Measurements from ENCODE around the gene SUMO2.
A peak's percentile ranks its signal among the peaks of the same experiment; 100 is the strongest.
"Not testable (repeated sequence)": the region's sequence is repeated elsewhere in the genome, so short reads cannot be mapped to it uniquely, and the experiment has no call there.

SUMO2 gene

DNA sequence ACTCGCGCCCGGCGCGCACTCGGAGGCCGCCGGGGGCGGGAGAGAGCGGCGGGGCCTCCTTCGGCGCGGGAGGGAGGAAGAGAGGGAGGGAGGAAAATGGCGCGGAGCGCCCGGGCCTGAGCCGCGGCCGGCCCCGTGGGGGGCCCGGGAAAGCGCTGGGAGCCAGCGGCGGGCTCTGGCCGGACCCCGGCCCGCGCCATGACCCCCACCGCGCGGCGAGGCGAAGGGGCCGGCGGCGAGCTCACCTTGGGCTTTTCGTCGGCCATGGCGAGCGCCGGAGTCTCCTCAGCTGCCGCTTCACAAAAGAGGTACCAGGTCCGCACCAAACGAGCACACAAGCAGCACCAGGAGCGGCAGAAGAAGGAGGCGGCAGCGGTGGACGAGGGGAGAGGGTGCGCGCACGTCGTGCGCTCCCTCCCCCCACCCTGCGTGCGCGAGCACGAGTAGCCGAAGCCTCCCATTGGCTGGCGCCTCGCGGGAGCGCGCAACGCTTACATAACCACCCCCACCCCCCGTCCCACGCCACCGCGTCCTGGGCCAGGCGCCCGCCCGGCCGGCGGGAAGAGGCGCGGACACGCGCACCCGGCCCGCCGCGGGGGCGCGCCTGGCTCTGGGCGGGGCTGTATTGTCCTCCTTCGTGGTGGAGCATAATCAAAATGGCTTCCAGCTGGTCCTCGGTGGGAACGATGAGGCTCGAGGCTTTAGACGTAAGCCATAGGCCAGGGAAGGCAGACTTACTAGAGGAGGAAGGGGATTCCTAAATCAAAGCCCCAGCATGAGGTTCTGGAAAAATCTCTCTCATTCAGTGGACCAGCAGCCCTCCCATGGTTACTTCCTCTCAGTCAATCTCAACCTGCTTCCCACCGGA, at the start of gene SUMO2:
SUMO2 (minus strand) TSS at position 391 of the 868 bp plus-strand sequence; CDS start at position 266, 125 bp downstream.
- peak; percentile 95 for DNase-seq

DNA sequence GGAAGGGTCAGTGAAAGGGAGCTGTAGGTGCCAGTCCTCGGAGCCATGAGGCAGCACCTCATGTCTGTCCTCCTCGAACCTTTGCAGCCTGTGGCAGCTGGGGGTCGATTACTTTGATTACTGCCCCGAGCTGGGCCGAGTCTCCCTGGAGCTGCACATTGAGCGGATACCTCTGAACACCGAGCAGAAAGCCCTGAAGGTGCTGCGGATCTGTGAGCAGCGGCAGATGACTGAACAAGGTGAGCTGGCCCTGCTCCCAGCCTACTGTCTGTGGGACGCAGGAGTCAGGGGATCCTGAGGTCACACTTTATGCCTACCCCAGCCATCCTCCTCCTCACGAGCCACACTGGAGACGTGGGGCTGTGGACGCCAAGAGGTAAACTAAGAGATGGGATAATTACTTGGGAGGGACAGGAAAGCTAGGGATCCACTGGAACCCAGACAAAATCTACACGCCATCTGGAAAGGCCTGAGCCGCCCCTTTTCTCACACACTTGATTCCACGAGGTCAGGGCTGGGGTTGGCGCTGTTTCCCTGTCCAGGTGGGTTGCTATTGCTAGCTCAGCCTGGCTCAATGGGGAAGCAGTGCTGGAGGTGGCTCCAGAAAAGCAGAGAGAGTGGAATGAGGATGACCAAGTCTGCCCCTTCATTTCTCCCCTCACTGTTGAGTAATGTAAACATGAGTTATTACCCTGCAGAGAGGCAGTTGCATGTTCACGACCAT, 49.1 kb upstream of the SUMO2 start:
- DNase-seq: no peak

DNA sequence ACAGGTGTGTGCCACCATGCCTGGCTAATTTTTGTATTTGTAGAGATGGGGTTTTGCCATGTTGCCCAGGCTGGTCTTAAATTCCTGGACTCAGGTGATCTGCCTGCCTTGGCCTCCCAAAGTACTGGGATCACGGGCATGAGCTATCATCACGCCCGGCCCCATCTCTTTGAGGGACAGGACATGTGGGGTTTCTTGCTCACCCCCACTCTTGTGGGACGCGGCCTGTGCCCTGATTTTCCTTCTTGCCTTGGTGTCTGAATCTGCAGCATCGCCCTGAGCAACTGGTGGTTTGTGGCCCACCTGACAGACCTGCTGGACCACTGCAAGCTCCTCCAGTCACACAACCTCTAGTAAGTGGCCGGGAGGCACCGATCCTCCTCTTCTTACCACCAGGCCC, 48.3 kb upstream of the SUMO2 start:
- DNase-seq: no peak

DNA sequence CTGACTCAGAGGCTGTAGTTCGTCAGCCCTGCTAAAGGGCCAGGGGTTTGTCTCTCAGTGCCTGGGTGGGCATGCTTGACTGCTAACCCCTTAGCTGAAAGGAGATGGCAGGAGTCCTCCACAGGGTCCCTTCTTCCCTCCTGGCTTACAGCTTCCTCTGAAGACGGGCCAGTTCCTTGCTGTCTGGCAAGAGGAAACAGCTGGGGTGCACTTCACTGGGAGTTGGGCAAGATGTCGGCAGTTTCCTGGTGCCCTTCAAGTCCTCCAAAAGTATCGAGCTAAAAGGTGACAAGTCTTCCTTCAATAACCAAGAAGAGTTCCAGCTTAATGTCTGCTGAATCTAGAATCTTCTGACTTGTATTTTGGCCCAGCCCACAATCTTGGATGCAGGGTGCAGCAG, 46.1 kb upstream of the SUMO2 start:
- DNase-seq: no peak

DNA sequence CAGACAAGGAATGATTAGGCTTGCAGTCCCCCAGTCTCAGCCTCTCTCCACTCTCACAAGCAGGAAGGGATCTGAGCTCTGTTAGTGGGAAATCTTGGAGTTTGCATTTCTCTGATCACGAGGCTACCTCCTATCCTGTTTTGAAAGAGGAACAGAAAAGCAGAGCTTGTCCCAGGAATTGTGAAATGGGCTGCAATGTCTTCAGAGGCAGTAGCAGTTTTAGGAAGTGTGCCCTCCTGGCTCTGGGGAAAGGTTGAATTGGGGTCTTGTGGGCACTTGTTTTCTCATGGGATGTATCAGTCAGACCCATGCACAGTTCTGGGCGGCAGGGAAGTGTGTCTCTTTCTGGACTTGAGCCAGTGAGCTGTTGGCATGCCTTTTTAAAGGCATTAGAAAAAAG, 45.5 kb upstream of the SUMO2 start:
- no peak for DNase-seq

DNA sequence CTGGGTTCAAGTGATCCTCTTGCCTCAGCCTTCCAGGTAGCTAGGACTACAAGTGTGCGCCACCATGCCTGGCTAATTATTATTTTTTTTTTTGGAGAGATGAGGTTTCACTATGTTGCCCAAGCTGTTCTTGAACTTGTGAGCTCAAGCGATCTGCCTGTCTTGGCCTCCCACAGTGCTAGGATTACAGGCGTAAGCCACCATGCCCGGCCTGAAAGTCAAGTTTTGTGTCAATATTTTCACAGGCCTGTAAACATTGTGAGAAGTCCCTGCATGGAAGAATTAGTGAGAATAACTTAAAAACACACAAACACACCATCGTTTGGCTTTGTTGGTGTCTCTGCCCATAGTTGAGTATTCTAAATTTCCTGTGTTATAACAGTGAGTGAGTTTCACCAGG, 45.0 kb upstream of the SUMO2 start:
- no peak for DNase-seq

DNA sequence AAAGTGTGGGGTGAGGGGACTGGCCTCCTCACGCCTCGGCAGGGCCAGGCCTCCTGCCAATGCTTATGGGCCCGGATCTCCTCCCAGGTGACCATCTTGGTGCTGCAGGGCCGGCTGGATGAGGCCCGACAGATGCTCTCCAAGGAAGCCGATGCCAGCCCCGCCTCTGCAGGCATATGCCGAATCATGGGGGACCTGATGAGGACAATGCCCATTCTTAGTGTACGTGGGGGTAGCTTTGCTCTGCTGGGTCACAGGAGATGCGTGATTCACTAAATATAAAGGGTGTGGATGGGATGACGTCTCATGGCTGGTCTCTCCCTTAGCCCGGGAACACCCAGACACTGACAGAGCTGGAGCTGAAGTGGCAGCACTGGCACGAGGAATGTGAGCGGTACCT, 42.3 kb upstream of the SUMO2 start:
- DNase-seq: no peak

DNA sequence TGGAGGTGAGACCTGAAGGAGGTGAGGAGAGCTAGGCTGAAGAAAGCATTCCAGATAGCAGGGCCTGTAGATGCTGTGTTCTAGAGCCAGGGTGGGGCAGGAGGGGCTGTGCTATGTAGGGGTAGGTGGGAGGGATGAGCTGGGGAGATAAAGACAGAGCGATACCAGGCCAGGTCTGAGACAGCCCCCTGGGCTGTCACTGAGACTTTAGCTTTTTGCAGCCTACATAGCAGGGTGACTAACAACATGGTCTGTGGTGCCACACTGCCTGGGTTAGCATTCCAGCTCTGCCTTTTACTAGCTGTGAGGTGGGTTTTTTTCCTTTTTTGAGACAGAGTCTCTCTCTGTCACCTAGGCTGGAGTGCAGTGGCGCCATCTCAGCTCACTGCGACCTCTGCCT, 37.1 kb upstream of the SUMO2 start:
- no peak for DNase-seq

DNA sequence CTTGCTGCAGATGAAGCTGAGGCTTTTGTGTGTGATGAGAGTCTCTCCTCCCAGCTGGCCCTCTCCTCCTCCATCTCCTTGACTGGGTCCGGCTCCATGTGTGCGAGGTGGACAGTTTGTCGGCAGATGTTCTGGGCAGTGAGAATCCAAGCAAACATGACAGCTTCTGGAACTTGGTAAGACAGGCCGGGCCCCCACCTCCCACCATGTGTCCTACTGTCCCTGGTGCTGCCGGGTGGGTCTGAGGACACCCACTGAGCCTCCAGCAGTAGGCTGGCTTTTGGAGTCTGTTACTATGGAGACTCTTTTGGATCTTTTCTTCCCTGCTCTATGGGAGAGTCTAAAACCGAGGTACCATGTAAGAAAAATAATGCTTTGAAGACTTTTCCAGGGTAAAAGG, 35.4 kb upstream of the SUMO2 start:
- DNase-seq: no peak

DNA sequence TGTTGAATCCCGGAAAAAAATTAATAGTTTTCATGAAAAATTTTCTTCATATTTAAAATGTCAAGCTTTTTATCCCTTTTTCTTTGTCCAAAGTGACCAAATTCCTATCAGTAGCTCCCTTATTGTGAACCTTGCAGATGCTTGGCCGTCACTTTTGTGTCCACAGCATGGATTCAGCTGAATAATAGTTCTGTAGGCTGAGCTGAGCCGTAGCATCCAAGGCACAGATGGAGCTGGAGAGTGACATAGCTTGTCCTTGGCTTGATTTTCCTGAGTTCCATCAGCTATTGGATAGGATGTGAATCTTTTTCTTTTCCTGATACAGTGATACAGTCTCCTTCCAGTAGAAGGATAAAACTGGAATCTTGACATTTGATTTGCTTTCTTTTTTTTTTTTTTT, 26.3 kb upstream of the SUMO2 start:
- no peak for DNase-seq

DNA sequence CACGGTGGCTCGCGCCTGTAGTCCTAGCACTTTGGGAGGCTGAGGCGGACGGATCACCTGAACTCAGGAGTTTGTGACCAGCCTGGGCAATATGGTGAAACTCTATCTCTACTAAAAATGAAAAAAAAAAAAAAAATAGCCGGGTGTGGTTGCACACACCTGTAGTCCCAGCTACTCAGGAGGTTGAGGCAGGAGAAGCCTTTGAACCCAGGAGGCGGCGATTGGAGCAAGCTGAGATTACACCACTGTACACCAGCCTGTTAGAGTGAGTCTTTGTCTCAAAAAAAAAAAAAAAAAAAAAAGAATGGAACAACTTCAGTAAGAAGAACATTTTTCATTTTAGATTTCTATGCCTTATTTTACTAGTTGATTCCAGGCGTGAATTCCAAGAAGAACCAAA, 25.4 kb upstream of the SUMO2 start:
- DNase-seq: no peak

DNA sequence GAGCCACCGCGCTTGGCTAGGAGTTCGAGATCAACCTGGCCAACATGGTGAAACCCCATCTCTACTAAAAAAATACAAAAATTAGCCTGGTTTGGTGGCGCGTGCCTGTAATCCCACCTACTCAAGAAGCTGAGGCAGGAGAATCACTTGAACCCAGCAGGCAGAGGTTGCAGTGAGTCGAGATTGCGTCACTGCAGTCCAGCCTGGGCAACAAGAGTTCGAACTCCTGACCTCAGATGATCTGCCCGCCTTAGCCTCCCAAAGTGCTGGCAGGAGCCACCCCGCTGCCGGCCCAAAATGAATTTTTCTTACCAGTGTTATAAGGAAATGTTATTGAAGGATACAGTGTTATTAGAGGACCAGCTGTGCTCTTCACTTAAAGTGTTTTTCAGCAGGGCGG, 25.0 kb upstream of the SUMO2 start:
- no peak for DNase-seq

DNA sequence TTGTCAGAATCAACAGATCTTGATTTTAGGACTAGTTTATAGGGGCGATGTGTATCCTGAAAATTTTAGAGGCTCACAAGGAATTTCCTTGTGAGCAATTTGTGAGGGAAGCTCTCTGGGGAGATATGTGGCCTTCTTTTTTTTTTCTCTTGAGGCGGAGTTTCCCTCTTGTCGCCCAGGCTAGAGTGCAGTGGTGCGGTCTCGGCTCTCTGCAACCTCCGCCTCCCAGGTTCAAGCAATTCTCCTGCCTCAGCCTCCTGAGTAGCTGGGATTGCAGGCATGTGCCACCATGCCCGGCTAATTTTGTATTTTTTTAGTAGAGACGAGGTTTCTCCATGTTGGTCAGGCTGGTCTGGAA, 24.3 kb upstream of the SUMO2 start:
- not testable (repeated sequence) for DNase-seq

DNA sequence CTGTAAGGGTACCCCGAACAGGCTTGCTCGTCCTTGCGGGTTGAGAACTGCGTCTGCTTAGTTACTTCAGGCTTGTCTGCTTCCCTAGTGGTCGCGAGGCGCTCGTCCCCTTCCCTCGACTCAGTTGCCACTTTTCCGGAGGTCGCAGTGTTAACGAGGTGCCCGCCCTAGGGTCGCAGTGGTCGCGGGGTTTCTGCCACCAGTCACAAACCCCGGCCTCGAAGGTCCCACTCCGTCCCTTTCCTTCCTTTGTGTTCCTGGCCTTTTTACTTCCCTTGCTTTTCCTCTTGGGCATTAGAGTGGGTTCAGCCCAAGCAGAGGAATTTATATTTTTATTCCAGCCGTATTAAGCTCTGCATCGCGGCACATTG, 23.0 kb upstream of the SUMO2 start:
- DNase-seq: no peak

DNA sequence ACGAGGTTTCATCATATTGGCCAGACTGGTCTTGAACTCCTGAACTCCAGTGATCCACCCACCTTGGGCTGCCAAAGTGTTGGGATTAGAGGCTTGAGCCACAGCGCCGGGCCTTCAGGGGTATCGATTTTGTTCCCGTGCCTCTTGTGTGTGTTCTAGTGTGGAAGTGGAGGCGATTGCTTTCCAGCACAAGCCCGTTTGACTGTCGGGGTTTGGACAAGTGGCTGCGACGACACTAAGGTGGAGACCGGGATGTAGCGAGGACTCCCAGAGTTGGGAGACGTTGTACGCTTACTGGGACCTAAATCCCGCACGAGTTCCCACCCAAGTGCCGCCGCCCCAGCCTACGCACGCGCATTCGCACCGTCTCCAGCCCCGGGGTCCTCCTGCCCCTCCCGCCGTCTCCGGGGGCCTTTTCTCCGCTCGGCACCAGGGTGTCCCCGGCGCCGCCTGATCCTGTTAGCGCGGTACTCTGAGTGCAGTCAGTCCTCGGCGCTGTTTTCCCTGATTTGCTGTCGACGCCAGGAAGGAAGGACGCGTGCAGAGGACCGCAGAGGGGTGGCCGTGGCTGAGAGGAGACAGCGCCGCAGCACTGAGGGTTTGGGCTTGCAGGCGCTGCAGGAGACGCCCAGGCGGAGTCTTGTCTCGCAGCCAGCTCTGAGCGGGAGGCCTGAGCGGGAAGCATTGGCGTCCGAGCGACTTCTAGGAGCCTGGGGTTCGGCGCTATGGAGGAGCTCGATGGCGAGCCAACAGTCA, 22.5 kb upstream of the SUMO2 start, which contains the start of gene NUP85:
NUP85 (plus strand) TSS at position 643 of the 756 bp plus-strand sequence; CDS start at position 726, 83 bp downstream.
- peak; percentile 93 for DNase-seq

DNA sequence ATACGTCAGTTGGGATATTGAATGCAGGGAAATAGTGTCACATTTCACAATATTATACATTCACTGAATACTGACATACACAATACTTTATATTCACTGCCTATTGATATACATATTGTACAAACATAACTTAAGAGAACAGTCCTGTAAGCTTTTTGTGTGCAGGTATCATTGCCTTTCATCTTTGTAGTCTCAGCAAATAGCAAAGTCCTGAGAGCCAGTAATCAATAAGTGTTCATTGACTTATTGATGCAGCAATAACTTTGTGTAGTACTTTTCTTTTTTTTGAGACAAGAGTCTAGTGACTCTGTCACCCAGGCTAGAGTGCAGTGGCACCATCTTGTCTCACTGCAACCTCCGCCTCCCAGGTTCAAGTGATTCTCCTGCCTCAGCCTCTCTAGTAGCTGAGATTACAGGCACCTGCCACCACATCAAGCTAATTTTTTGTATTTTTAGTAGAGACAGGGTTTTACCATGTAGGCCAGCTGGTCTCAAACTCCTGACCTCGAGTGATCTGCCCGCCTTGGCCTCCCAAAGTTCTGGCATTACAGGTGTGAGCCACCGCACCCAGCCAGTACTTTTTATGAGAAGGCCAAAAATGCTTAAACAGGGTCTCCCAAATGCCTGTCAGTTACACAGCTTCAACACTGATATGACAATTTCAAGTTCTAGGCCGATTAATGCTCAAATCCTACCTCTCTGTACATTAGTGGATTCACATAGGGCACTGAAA, 17.3 kb upstream of the SUMO2 start:
- DNase-seq: no peak

DNA sequence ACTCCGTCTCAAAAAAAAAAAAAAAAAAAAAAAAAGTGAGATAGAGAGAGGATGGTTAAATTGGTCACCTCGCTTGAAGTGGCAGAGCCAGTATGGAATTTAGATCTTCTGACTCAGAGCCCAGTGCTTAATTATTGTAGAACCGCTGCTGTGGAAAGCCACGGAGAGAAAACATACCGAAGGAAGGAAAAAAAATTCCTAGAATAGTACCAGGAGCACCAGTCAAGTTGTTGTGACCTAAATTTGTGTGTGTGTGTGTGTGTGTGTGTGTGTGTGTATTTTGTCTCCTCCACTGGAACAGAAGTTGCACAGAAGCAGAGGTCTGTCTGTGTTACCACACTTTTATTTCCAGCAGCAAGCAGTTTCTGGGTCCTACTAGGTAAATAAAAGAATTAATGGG, 12.1 kb upstream of the SUMO2 start:
- DNase-seq: no peak

DNA sequence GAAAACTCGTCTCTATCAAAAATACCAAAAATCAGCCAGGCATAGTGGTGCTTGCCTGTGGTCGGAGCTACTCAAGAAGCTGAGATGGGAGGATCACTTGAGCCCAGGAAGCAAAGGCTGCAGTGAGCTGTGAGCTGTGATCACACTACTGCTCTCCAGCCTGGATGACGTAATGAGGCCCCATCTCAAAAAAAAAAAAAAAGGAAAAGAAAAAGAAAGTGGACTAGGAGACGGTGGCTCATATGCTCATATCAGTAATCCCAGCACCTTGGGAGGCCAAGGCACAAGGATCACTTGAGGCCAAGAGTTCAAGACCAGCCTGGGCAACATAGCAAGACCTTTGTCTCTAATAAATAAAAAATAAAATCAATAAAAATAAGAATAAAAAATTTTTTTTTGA, 8.8 kb upstream of the SUMO2 start:
- no peak for DNase-seq

DNA sequence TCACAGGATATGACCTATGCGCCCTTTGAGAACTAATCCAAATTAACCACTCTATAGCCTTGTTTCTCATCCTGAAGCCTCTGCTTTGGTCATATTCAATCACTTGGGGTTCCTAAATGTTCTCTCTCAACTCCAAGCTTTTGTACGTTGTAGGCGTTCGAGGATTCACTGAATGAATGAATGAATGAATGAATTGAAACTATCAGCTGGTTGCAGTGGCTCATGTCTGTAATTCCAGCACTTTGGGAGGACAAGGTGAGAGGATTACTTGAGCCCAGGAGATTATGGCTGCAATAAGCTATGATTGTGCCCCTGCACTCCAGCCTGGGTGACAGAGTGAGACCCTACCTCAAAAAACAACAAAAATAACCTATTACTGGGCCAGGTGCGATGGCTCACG, 5.9 kb upstream of the SUMO2 start:
- no peak for DNase-seq

DNA sequence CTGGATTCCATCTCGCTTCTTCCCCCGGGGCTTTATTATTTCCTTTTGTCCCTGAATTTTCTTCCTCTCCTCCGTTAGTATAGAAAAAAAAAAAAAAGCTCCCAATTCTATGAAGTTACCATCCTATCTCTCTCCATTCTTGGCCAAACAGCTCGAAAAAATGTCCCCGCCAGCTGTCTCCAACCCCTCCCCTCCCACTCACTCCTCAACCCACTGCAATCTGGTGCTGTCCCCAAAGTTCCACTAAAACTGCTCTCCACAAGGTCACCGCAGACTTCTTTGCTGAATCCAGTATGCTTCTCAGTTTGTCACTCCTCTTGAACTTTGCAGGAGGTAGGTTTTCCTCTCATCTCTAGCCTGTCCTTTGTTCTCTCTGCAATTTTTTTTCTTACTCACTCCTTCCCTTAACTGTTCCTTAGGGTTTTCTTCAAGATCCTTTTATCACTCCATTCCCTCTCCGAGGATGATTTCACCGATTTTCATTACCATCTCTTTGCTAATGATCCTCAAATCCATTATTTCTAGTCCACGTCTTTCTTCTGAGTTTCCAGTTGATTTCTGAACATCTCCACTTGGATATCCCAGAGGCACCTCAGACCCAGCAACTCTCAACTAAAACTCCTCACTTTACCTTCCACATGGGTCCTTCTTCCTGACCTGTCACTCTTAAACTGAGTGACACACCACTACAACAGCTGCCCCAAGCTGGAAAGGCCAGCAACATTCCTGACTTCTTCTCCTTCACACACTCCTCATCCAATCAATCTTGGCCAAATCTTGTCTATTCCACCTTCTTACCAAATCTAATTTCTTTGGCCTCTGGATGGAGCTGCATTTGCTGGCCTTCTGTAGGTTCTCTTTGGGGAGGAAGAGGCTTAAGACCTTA, 1.5 kb upstream of the SUMO2 start:
- no peak for DNase-seq

DNA sequence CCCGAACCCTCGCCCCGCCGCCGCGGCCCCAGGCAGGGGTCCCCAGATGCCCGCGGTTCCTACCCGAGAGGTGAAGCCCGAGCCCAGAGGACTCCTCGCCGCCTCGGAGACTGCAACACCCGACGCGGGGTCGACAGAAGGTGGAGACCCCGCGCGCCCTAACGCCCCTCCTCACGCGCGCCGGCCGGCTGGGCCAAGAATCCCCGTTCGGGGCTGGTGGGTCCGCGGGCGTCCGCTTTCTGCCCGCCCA, 515 bp downstream of the SUMO2 start:
- DNase-seq: no peak

DNA sequence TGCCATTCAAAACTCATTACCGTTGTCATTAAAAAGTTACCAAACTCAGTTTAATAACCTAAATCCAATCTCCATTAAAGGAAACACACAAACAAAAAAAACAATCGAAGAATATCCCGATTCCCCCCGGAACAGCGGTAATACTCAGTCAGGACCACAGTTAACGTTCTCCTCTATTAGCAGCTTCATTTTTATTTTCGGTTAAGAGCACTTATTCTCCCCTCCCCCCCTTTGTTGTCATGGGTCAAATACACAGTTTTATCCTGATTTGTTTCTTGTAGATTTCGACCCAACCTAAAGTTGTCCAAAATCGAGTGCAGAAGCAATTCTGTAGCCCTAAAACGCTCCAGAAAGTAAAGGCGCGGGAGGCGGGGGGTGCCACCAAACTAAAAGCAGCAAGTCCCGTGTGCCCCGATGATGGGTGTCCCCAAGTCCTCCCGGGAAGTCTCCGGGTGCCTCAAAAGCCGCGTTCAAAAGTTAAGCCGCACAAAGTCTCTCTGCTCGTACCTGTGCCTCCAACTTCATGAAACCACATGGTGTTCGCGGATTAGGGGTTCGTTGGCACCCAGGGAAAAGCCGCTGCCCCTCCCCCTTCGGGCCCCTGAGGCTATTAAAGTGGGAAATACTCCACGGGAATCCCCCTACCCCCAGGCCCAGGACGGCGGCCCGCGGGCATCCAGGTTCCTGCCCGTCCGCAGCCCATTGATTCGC, 996 bp downstream of the SUMO2 start:
- DNase-seq: no peak
